ENCODE results near the gene ZNF846.

The ZNF846 gene

DNA sequence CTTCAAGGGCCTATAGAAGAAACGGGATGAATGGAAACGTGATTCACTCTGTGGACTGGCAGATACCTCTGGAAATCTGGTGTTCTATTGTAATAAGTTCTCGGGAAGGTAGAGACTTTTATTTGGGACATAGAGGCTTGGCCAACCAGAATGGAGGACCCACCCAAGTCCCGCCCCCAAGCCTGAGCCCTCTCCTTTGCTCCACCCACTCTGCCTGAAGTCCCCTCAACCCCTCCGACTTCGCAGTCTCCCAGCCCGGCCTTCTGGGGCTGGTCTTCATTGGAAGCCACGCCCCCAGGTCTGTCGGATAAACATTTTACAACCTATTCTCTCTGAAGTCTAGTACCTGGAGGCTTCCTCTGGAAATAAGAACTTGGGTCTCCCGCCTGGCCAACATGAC, 33.4 kb upstream of the ZNF846 start:
- intact Hi-C loops (cut with DNase I; ENCODE audit: low total_unique reads): loop anchor here (10.0 kb wide), 1 partner anchor 597 kb away; no protein-coding TSS in a partner anchor
- Histone ChIP-seq H3K4me3 (no peak overlapping the region), H3K36me3 (peaks cover 0 to 12% (median 4%) of the 10 kb centered on the region in 3 donors), H3K4me1 (no peaks in the 10 kb centered on the region), H3K27ac (no peak overlapping the region), H3K27me3 (no peaks in the 10 kb centered on the region), H3K9me3 (no peaks in the 10 kb centered on the region)
- TF ChIP-seq, protein P1, sequence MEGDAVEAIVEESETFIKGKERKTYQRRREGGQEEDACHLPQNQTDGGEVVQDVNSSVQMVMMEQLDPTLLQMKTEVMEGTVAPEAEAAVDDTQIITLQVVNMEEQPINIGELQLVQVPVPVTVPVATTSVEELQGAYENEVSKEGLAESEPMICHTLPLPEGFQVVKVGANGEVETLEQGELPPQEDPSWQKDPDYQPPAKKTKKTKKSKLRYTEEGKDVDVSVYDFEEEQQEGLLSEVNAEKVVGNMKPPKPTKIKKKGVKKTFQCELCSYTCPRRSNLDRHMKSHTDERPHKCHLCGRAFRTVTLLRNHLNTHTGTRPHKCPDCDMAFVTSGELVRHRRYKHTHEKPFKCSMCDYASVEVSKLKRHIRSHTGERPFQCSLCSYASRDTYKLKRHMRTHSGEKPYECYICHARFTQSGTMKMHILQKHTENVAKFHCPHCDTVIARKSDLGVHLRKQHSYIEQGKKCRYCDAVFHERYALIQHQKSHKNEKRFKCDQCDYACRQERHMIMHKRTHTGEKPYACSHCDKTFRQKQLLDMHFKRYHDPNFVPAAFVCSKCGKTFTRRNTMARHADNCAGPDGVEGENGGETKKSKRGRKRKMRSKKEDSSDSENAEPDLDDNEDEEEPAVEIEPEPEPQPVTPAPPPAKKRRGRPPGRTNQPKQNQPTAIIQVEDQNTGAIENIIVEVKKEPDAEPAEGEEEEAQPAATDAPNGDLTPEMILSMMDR (IDR thresholded peaks at IDR 0.05): no peak
- no peak for DNase-seq

DNA sequence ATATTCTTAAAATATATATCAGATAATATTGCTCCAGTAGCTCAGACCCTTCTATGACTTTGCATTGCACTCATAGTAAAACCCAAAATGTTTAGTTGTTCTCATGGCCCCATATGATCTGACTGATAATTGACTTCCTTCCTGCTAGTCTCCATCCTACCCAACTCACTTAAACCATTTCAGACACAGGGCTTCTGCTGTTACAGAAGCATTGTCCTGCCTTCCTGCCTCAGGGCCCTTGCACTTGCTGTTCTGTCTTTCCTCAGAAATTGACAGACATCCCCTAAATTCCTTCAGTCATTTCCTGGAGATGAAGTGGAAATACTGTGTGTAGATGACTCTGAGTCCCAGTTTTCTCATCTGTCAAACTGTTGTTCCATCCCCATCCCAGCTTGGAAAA, 30.6 kb upstream of the ZNF846 start:
- H3K36me3 ChIP-seq: no peaks in the 10 kb centered on the region
- H3K9me3 ChIP-seq: no peaks in the 10 kb centered on the region
- TF ChIP-seq, protein P1 (IDR thresholded peaks at IDR 0.05): no peak
- H3K27ac ChIP-seq: no peak overlapping the region
- H3K4me3 ChIP-seq: no peak overlapping the region
- intact Hi-C loops (cut with DNase I; ENCODE audit: low total_unique reads): no loop called here
- DNase-seq: no peak
- no peaks in the 10 kb centered on the region for H3K4me1 ChIP-seq
- no peaks in the 10 kb centered on the region for H3K27me3 ChIP-seq

DNA sequence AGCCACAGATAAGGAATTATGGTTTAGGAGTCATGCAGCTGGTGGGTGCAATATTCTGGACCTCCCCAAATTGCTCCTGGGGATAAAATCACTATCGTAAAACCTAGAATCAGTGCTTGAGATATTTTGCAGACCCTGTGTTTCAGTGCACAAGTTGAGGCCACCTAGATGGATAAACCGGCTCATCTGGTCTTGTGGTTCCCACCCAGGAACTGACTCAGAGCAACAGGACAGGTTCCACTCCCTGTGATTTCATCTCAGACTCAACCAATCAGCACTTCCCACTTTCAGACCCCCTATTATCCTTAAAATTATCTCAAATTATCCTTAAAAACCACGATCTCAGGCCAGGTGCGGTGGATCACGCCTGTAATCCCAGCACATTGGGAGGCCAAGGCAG, 29.3 kb upstream of the ZNF846 start:
- Histone ChIP-seq H3K4me3 (no peak overlapping the region), H3K36me3 (no peaks in the 10 kb centered on the region), H3K27ac (no peak overlapping the region), H3K4me1 (peaks cover 0 to 5% (median 0%) of the 10 kb centered on the region in 4 donors), H3K27me3 (no peaks in the 10 kb centered on the region), H3K9me3 (no peaks in the 10 kb centered on the region)
- intact Hi-C loops (cut with DNase I; ENCODE audit: low total_unique reads): loop anchor here (2.0 kb wide), 1 partner anchor 173 kb away; no protein-coding TSS in a partner anchor
- no peak for DNase-seq
- TF ChIP-seq, protein P1 (IDR thresholded peaks at IDR 0.05): no peak

DNA sequence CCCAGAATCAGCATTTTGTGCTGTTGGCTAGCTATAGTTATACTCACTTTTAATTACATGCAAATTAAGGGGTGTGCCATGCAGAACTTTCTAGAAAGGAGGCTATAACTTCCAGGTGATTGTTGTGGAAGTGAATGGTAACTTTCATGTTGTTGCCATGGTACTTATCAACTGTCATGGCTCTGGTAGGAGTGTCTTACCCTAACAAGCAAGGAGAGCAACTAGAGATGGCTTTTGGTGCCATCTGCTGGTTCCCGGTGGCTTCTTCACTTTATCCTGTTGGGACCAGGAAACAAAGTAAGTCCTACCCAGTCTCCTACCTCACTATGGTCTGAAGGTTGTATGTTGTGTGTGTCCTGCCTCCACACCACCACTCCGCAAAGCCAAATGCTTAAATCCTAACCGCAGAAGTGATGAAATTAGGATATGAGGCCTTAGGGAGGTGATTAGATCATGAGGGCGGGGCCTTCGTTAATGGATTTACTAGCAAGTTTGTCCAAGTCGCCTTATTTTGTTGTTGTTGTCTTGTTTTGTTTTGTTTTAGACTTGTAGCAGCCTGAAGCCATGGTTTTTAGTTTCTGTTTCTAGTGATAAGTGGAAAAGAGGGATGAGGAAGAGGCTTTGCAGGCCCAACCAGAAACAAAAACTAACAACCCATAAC, 27.7 kb upstream of the ZNF846 start:
- H3K27me3 ChIP-seq: no peaks in the 10 kb centered on the region
- intact Hi-C loops (cut with DNase I; ENCODE audit: low total_unique reads): loop anchor here (2.0 kb wide), 1 partner anchor 171 kb away; no protein-coding TSS in a partner anchor
- no peak overlapping the region for H3K27ac ChIP-seq
- DNase-seq: peak; percentile 87 to 90
- no peaks in the 10 kb centered on the region for H3K36me3 ChIP-seq
- H3K9me3 ChIP-seq: no peaks in the 10 kb centered on the region
- peaks cover 0 to 8% (median under 1%) of the 10 kb centered on the region in 4 donors for H3K4me1 ChIP-seq
- TF ChIP-seq, protein P1 (IDR thresholded peaks at IDR 0.05): peak; percentile 76 to 83
- no peak overlapping the region for H3K4me3 ChIP-seq

DNA sequence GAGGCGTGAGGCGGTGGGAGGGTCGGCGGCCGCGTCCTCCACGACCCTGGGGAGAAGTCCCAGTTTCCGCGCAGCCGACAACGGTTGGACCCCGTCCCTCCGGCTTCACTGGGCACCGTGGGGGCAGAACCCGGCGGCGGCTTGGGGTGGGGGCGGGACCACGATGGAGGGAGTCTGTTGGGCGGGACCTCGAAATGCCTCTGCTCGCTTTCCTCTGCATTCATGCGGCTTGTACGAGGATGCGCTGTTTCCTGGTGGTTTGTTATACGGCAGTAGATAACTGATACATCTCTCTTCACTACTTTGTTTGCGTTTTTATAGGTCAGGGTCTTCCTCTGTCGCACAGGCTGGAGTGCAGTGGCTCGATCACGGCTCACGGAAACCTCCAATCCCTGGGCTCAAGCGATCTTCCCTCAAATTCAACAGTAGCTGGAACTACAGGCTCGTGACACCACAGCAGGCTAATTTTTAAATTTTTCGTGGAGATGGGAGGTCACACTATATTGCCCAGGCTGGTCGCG, 24.6 kb upstream of the ZNF846 start:
- intact Hi-C loops (cut with DNase I; ENCODE audit: low total_unique reads): loop anchor here (2.0 to 5.0 kb wide), 2 partner anchors 24 to 481 kb away; no protein-coding TSS in a partner anchor
- Histone ChIP-seq H3K4me1 (peaks cover 0 to 10% (median 3%) of the 10 kb centered on the region in 4 donors), H3K9me3 (no peaks in the 10 kb centered on the region), H3K36me3 (no peaks in the 10 kb centered on the region), H3K27ac (peak overlapping the region; percentile 89 to 97), H3K4me3 (peak overlapping the region; percentile 62 to 68), H3K27me3 (no peaks in the 10 kb centered on the region)
- TF ChIP-seq, protein P1 (IDR thresholded peaks at IDR 0.05): no peak
- DNase-seq: peak in 1 of 2 donors; percentile 59
